IMR-90 (cell line): ENCODE data around the gene PTPN5. TPM values are rescaled to one million over a fixed set of nuclear protein-coding genes. Genes with fewer than 3 reads are reported as not detected.

Experiments used
- ATAC-seq: fragments of 200-7000 bp; cut with Tn5 transposase; 2 replicates; pipeline ENCODE4 v1.9.1; 2020; ENCODE audit warnings: low read depth, mild to moderate bottlenecking, moderate library complexity
- BruUV-seq: library from RNA; stranded (reverse); fragments of 400-500 nt; replicated peaks from 2 replicates; lab custom pipeline; 2021; lab: Mats Ljungman, UMichigan
- CTCF ChIA-PET: fragments of 300-600 bp; formaldehyde crosslinking; extraction: SDS; loops from one replicate; lab custom pipeline; 2021; ENCODE audit warnings: antibody characterized with exemption; lab: Yijun Ruan, JAX
- POLR2A ChIA-PET: fragments of 300-600 bp; sonication (Branson Sonifier 250); formaldehyde crosslinking; loops from one replicate; lab custom pipeline; 2022; ENCODE audit warnings: antibody characterized with exemption; ENCODE audit not compliant: unreplicated experiment; lab: Charles Lee
- DNase-seq: peaks from one replicate; pipeline ENCODE4 v3.0.0; 2013
- H2AFZ ChIP-seq: replicated peaks from 2 replicates; pipeline ENCODE3; 2013; ENCODE audit warnings: low read length, mild to moderate bottlenecking; ENCODE audit not compliant: poor library complexity
- H2AK5ac ChIP-seq: 2 replicates; pipeline ENCODE4 v1.6.1; 2013; ENCODE audit warnings: low read depth, low read length, inconsistent platforms
- H2AK9ac ChIP-seq: replicated peaks from 2 replicates; pipeline ENCODE3; 2013; ENCODE audit warnings: mild to moderate bottlenecking, low read depth, low read length, moderate library complexity; ENCODE audit not compliant: poor library complexity
- H2BK120ac ChIP-seq: 2 replicates; pipeline ENCODE4 v1.6.1; 2013; ENCODE audit warnings: low read depth, low read length, inconsistent platforms
- H2BK15ac ChIP-seq: 3 replicates; pipeline ENCODE4 v1.6.1; 2013; ENCODE audit warnings: low read depth, low read length, inconsistent platforms
- H2BK20ac ChIP-seq: 2 replicates; pipeline ENCODE4 v1.6.1; 2013; ENCODE audit warnings: low read depth, mild to moderate bottlenecking, inconsistent platforms, low read length, moderate library complexity
- H2BK5ac ChIP-seq: 2 replicates; pipeline ENCODE4 v1.6.1; 2013; ENCODE audit warnings: mild to moderate bottlenecking, low read depth, low read length, inconsistent platforms; ENCODE audit not compliant: poor library complexity, severe bottlenecking
- H3K14ac ChIP-seq: replicated peaks from 2 replicates; pipeline ENCODE4 v1.6.1; 2013; ENCODE audit warnings: low read depth, low read length, inconsistent platforms
- H3K18ac ChIP-seq: 2 replicates; pipeline ENCODE4 v1.6.1; 2013; ENCODE audit warnings: low read depth, low read length, control low read depth
- H3K23ac ChIP-seq: 2 replicates; pipeline ENCODE4 v1.6.1; 2013; ENCODE audit warnings: low read depth, low read length, inconsistent platforms
- H3K27ac ChIP-seq: 2 replicates; pipeline ENCODE4 v1.5.1; 2013; ENCODE audit warnings: mild to moderate bottlenecking, control low read depth, low read length; ENCODE audit not compliant: insufficient read depth
- H3K27me3 ChIP-seq: 2 replicates; pipeline ENCODE4 v1.6.1; 2013; ENCODE audit warnings: low read length; ENCODE audit not compliant: control insufficient read depth, insufficient read depth
- H3K36me3 ChIP-seq: 2 replicates; pipeline ENCODE4 v1.6.1; 2013; ENCODE audit warnings: low read length, mixed read lengths; ENCODE audit not compliant: control insufficient read depth, insufficient read depth
- H3K4ac ChIP-seq: 2 replicates; pipeline ENCODE4 v1.6.1; 2013; ENCODE audit warnings: low read depth, low read length, inconsistent platforms
- H3K4me1 ChIP-seq: 2 replicates; pipeline ENCODE4 v1.6.1; 2013; ENCODE audit warnings: low read length, mixed read lengths; ENCODE audit not compliant: control insufficient read depth, insufficient read depth
- H3K4me2 ChIP-seq: 2 replicates; pipeline ENCODE4 v1.6.1; 2013; ENCODE audit warnings: low read depth, mild to moderate bottlenecking, control low read depth, low read length, moderate library complexity
- H3K4me3 ChIP-seq: 2 replicates; pipeline ENCODE4 v1.5.1; 2013; ENCODE audit warnings: low read depth, mild to moderate bottlenecking, control low read depth, low read length, moderate library complexity; ENCODE audit not compliant: insufficient read depth
- H3K56ac ChIP-seq: 2 replicates; pipeline ENCODE4 v1.6.1; 2013; ENCODE audit warnings: low read length, inconsistent platforms; ENCODE audit not compliant: insufficient read depth; ENCODE audit errors: extremely low read depth
- H3K79me1 ChIP-seq, 2 experiments: 2 replicates each; pipeline ENCODE4 v1.6.1; 2013; ENCODE audit warnings: low read length in 2 of 2, inconsistent platforms in 1 of 2, low read depth in 1 of 2
- H3K9ac ChIP-seq: 2 replicates; pipeline ENCODE4 v1.6.1; 2013; ENCODE audit warnings: low read depth, low read length, control low read depth
- H3K9me1 ChIP-seq: 2 replicates; pipeline ENCODE4 v1.6.1; 2013; ENCODE audit warnings: low read length, inconsistent platforms; ENCODE audit not compliant: insufficient read depth
- H3K9me3 ChIP-seq: 2 replicates; pipeline ENCODE4 v1.6.1; 2013; ENCODE audit warnings: low read length; ENCODE audit not compliant: control insufficient read depth, insufficient read depth
- H4K20me1 ChIP-seq: 2 replicates; pipeline ENCODE4 v1.6.1; 2013; ENCODE audit warnings: low read length, inconsistent platforms; ENCODE audit not compliant: insufficient read depth
- H4K5ac ChIP-seq: 2 replicates; pipeline ENCODE4 v1.6.1; 2013; ENCODE audit warnings: mild to moderate bottlenecking, low read depth, low read length, control low read depth
- H4K8ac ChIP-seq, 2 experiments: 2 replicates each; pipeline ENCODE4 v1.6.1; 2013; ENCODE audit warnings: low read depth in 2 of 2, low read length in 2 of 2, control low read depth in 1 of 2, inconsistent platforms in 1 of 2
- H4K91ac ChIP-seq: 2 replicates; pipeline ENCODE4 v1.6.1; 2013; ENCODE audit warnings: low read depth, low read length, inconsistent platforms; ENCODE audit not compliant: insufficient read depth
- FOS ChIP-seq: fragments of 150-350 bp; IDR thresholded peaks from 2 replicates; pipeline ENCODE4 v1.6.1; 2016; ENCODE audit warnings: low read depth, low read length
- WGBS, 2 experiments: methylation state at CpG; one replicate each; pipeline versions ENCODE4 v1.1.5 to v1.1.7; 2013; ENCODE audit warnings: missing lambda C conversion rate in 2 of 2; ENCODE audit not compliant: insufficient read length in 1 of 2; ENCODE audit errors: extremely low coverage in 2 of 2; 5-methylcytosine and 5-hydroxymethylcytosine counted together
- dilution Hi-C: fragments of 300-500 bp; cut with HindIII; formaldehyde crosslinking; loops from one replicate; pipeline ENCODE4 v1.14.3; 2018; ENCODE audit warnings: low sequenced_read_pairs; ENCODE audit not compliant: unreplicated experiment
- in situ Hi-C: fragments of 300-500 bp; cut with MboI; formaldehyde crosslinking; loops from 3 replicates; pipeline ENCODE4 v1.14.3; 2019; ENCODE audit warnings: low sequenced_read_pairs, inconsistent platforms, mixed read lengths
- intact Hi-C: fragments of 100-400 bp; cut with micrococcal nuclease; formaldehyde crosslinking; loops from 2 replicates; pipeline ENCODE4 v1.10.0; 2022
- polyA plus RNA-seq, 3 experiments: library from polyadenylated mRNA; depleted of rRNA; stranded (reverse); fragments of >200 nt; gene quantifications; 2 replicates each; pipeline ENCODE4 v1.2.3, GENCODE V29; 2012; ENCODE audit warnings: low replicate concordance in 1 of 3
- total RNA-seq: library from RNA; depleted of rRNA; stranded (reverse); fragments of >200 nt; gene quantifications from 2 replicates; pipeline ENCODE4 v1.2.3, GENCODE V29; 2012

PTPN5 gene
- total and polyA plus RNA-seq, 2 of the 4 experiments (the other 2 are of a cell fraction) = not detected

DNA sequence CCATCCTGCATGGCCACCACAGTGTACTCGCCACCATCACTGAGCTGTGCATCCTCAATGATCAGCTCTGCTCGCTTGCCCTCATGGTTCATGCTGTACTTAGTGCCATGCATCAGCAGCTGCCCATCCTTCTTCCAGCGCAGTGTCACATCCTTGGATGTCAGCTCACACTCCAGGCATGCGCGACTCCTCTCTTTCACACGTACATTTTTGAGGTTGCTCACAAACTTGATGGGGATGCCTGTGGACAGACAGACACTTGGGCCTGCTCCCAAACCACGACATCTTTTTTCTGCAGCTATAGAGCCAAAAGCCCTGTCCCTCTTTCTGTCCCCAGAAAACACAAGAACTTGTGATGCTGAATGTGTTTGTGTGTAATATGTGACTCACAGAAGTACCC, 76.1 kb downstream of the PTPN5 start:
- H2BK120ac ChIP-seq = no peak overlapping the region
- H3K14ac ChIP-seq = no peak overlapping the region
- intact Hi-C loops = no loop called here
- H2AK9ac ChIP-seq = no peak overlapping the region
- H3K4me1 ChIP-seq = no peaks in the 10 kb centered on the region
- ChIA-PET POLR2A (no interaction called here), CTCF (no interaction called here)
- no peak overlapping the region for H2BK20ac ChIP-seq
- H3K9me3 ChIP-seq = no peaks in the 10 kb centered on the region
- DNase-seq (no peak), ATAC-seq (no peak)
- H3K27me3 ChIP-seq = peaks cover 29% of the 10 kb centered on the region
- in situ Hi-C loops = no loop called here
- no peak overlapping the region for H2AK5ac ChIP-seq
- no peak overlapping the region for H3K56ac ChIP-seq
- no peak overlapping the region for H3K4ac ChIP-seq
- H2AFZ ChIP-seq = no peak overlapping the region
- WGBS, 2 experiments = 70% methylated on average over 4 of the region's 7 CpGs; no CpG with 5 or more reads in 1 of the 2 experiments
- no peaks in the 10 kb centered on the region for H3K79me1 ChIP-seq
- no peak overlapping the region for H4K91ac ChIP-seq
- no peak overlapping the region for H4K8ac ChIP-seq
- BruUV-seq = no TSS peak
- H3K9me1 ChIP-seq = 0 out of 2 replicates have a peak, but pooled peaks cover 3% of the 10 kb centered on the region
- dilution Hi-C loops = no loop called here
- H3K4me2 ChIP-seq = no peak overlapping the region
- H3K4me3 ChIP-seq = no peak overlapping the region
- H3K23ac ChIP-seq = no peak overlapping the region
- no peak overlapping the region for H2BK5ac ChIP-seq
- H4K5ac ChIP-seq = no peak overlapping the region
- H3K9ac ChIP-seq = no peak overlapping the region
- H3K36me3 ChIP-seq = no peaks in the 10 kb centered on the region
- TF ChIP-seq FOS = no peak
- H4K20me1 ChIP-seq = no peaks in the 10 kb centered on the region
- H3K18ac ChIP-seq = no peak overlapping the region
- no peak overlapping the region for H2BK15ac ChIP-seq
- no peak overlapping the region for H3K27ac ChIP-seq
